Measurements from ENCODE around the gene FAM114A1.
"Not testable (repeated sequence)": the region's sequence is repeated elsewhere in the genome, so short reads cannot be mapped to it uniquely, and the experiment has no call there.

- TF ChIP-seq YY1 (IDR thresholded peaks at IDR 0.05; ENCODE audit: insufficient read depth, insufficient read length); ZNF274 (IDR thresholded peaks at IDR 0.05; ENCODE audit: low read depth, low read length); SUZ12 (IDR thresholded peaks at IDR 0.05; ENCODE audit: extremely low read depth, insufficient read depth, insufficient read length): not testable (repeated sequence)
These were observed 74.3 kb downstream of the FAM114A1 start for GRCh38 chr4:38941906-38942305.

All from NT2/D1 (cell line).